ENCODE results near the gene SLC22A12.

The SLC22A12 gene

GRCh38 chr11:64619811-64620380 lies 28.9 kb downstream of the SLC22A12 start:
- no peak for TF ChIP-seq CREB1 (IDR thresholded peaks at IDR 0.05; ENCODE audit: low read depth)
- no peak for TF ChIP-seq TEAD4 (IDR thresholded peaks at IDR 0.05)
- no peak for TF ChIP-seq FOXM1 (IDR thresholded peaks at IDR 0.05; ENCODE audit: borderline replicate concordance, low read depth)
- TF ChIP-seq MAX (IDR thresholded peaks at IDR 0.05), result no peak
- no peak for TF ChIP-seq NFIC (IDR thresholded peaks at IDR 0.05)
- TF ChIP-seq REST (IDR thresholded peaks at IDR 0.05; ENCODE audit: low read depth), result no peak
- no peak for TF ChIP-seq RAD21 (IDR thresholded peaks at IDR 0.05; ENCODE audit: low read depth)
- no peak for TF ChIP-seq YY1 (IDR thresholded peaks at IDR 0.05; ENCODE audit: low read depth)
- TF ChIP-seq USF1 (IDR thresholded peaks at IDR 0.05), result no peak
- no peak for TF ChIP-seq CEBPB (IDR thresholded peaks at IDR 0.05)
- no peak for TF ChIP-seq EGR1 (IDR thresholded peaks at IDR 0.05)
- no peak for TF ChIP-seq TCF12 (IDR thresholded peaks at IDR 0.05; ENCODE audit: low read depth)

- TF ChIP-seq RAD21 (IDR thresholded peaks at IDR 0.05; ENCODE audit: low read depth) (no peak), CEBPB (IDR thresholded peaks at IDR 0.05) (no peak)
Measured at GRCh38 chr11:64620381-64620971, 29.5 kb downstream of the SLC22A12 start.

GRCh38 chr11:64621283-64622019 lies 30.4 kb downstream of the SLC22A12 start:
- no peak for TF ChIP-seq ZBTB7A (IDR thresholded peaks at IDR 0.05; ENCODE audit: low read depth)
- no peak for TF ChIP-seq EP300 (IDR thresholded peaks at IDR 0.05; ENCODE audit: borderline replicate concordance)

- TF ChIP-seq EGR1 (IDR thresholded peaks at IDR 0.05), result no peak
- TF ChIP-seq YY1 (IDR thresholded peaks at IDR 0.05; ENCODE audit: low read depth), result no peak
- no peak for TF ChIP-seq MAX (IDR thresholded peaks at IDR 0.05)
- TF ChIP-seq FOXM1 (IDR thresholded peaks at IDR 0.05; ENCODE audit: borderline replicate concordance, low read depth), result no peak
- TF ChIP-seq EP300 (IDR thresholded peaks at IDR 0.05; ENCODE audit: borderline replicate concordance), result no peak
- TF ChIP-seq CREB1 (IDR thresholded peaks at IDR 0.05; ENCODE audit: low read depth), result no peak
- TF ChIP-seq RAD21 (IDR thresholded peaks at IDR 0.05; ENCODE audit: low read depth), result no peak
- TF ChIP-seq REST (IDR thresholded peaks at IDR 0.05; ENCODE audit: low read depth), result no peak
- TF ChIP-seq TEAD4 (IDR thresholded peaks at IDR 0.05), result no peak
- TF ChIP-seq ZBTB7A (IDR thresholded peaks at IDR 0.05; ENCODE audit: low read depth), result no peak
- TF ChIP-seq TCF12 (IDR thresholded peaks at IDR 0.05; ENCODE audit: low read depth), result no peak
- TF ChIP-seq CEBPB (IDR thresholded peaks at IDR 0.05), result no peak
- TF ChIP-seq TAF1 (IDR thresholded peaks at IDR 0.05; ENCODE audit: low read depth), result no peak
- no peak for TF ChIP-seq NFIC (IDR thresholded peaks at IDR 0.05)
Measured at GRCh38 chr11:64622681-64623080, 31.7 kb downstream of the SLC22A12 start.

GRCh38 chr11:64624883-64625481 lies 34.0 kb downstream of the SLC22A12 start:
- TF ChIP-seq YY1 (IDR thresholded peaks at IDR 0.05; ENCODE audit: low read depth), result no peak
- no peak for TF ChIP-seq CEBPB (IDR thresholded peaks at IDR 0.05)
- no peak for TF ChIP-seq RAD21 (IDR thresholded peaks at IDR 0.05; ENCODE audit: low read depth)
- TF ChIP-seq EGR1 (IDR thresholded peaks at IDR 0.05), result no peak
- TF ChIP-seq MAX (IDR thresholded peaks at IDR 0.05), result no peak
- TF ChIP-seq TCF12 (IDR thresholded peaks at IDR 0.05; ENCODE audit: low read depth), result no peak
- TF ChIP-seq USF1 (IDR thresholded peaks at IDR 0.05), result no peak
- no peak for TF ChIP-seq EP300 (IDR thresholded peaks at IDR 0.05; ENCODE audit: borderline replicate concordance)
- TF ChIP-seq ZBTB7A (IDR thresholded peaks at IDR 0.05; ENCODE audit: low read depth), result no peak
- no peak for TF ChIP-seq TAF1 (IDR thresholded peaks at IDR 0.05; ENCODE audit: low read depth)
- TF ChIP-seq TEAD4 (IDR thresholded peaks at IDR 0.05), result no peak
